Smooth muscle cell (in vitro differentiated cells): ENCODE measurements around the gene TRIP13. TPM values are rescaled to one million over a fixed set of nuclear protein-coding genes. Genes with fewer than 3 reads are reported as not detected.
"Not testable (repeated sequence)": the region's sequence is repeated elsewhere in the genome, so short reads cannot be mapped to it uniquely, and the experiment has no call there.

Experiments used
- DNase-seq: peaks from one replicate; lab custom pipeline; 2025; ENCODE audit not compliant: unreplicated experiment; lab: John Stamatoyannopoulos, UW
- H2AFZ ChIP-seq: fragments of 200-600 bp; sonication (generic); 2 replicates; pipeline ENCODE4 v1.6.0; 2016; ENCODE audit warnings: antibody characterized with exemption, low read depth, mild to moderate bottlenecking
- H3F3A ChIP-seq: fragments of 200-600 bp; sonication (generic); 2 replicates; pipeline ENCODE4 v1.6.0; 2017; ENCODE audit warnings: antibody characterized with exemption, low read depth
- H3K27ac ChIP-seq: fragments of 200-600 bp; sonication (generic); 2 replicates; pipeline ENCODE4 v1.5.1; 2016; ENCODE audit warnings: low read depth, mild to moderate bottlenecking
- H3K27me3 ChIP-seq: fragments of 200-600 bp; sonication (generic); 2 replicates; pipeline ENCODE4 v1.6.1; 2016; ENCODE audit warnings: low read depth, mild to moderate bottlenecking
- H3K36me3 ChIP-seq: fragments of 200-600 bp; sonication (generic); 2 replicates; pipeline ENCODE4 v1.5.1; 2016; ENCODE audit warnings: low read depth
- H3K4me1 ChIP-seq: fragments of 200-600 bp; sonication (generic); 2 replicates; pipeline ENCODE4 v1.5.1; 2016; ENCODE audit warnings: low read depth
- H3K4me2 ChIP-seq: fragments of 200-600 bp; sonication (generic); 2 replicates; pipeline ENCODE4 v1.6.0; 2016; ENCODE audit warnings: mild to moderate bottlenecking
- H3K4me3 ChIP-seq: fragments of 200-600 bp; sonication (generic); 2 replicates; pipeline ENCODE4 v1.5.1; 2016; ENCODE audit warnings: mild to moderate bottlenecking
- H3K79me2 ChIP-seq: fragments of 200-600 bp; sonication (generic); 2 replicates; pipeline ENCODE4 v1.6.0; 2016; ENCODE audit warnings: low read depth, mild to moderate bottlenecking
- H3K9ac ChIP-seq: fragments of 200-600 bp; sonication (generic); 2 replicates; pipeline ENCODE4 v1.6.0; 2016; ENCODE audit warnings: low read depth
- H3K9me3 ChIP-seq: fragments of 200-600 bp; sonication (generic); replicated peaks from 2 replicates; pipeline ENCODE4 v1.5.1; 2016; ENCODE audit warnings: low read depth
- H4K20me1 ChIP-seq: fragments of 200-600 bp; sonication (generic); 2 replicates; pipeline ENCODE4 v1.6.0; 2016; ENCODE audit warnings: low read depth
- CTCF ChIP-seq: fragments of 200-600 bp; sonication (generic); IDR thresholded peaks from 2 replicates; pipeline ENCODE4 v1.5.1; 2017; ENCODE audit warnings: borderline replicate concordance, mild to moderate bottlenecking, antibody characterized with exemption; ENCODE audit not compliant: insufficient read depth, poor library complexity, severe bottlenecking
- WGBS: methylation state at CpG from one replicate; pipeline ENCODE4 v1.1.7; 2016; ENCODE audit warnings: low lambda C conversion rate; 5-methylcytosine and 5-hydroxymethylcytosine counted together
- polyA plus RNA-seq: library from polyadenylated mRNA; unstranded; fragments of >200 nt; fragmentation: Nextera tagmentation; extraction: Ambion mirVana; gene quantifications from 2 replicates; pipeline ENCODE4 v1.2.1, GENCODE V29; 2016
- total RNA-seq: library from RNA; depleted of rRNA; stranded (reverse); fragments of >200 nt; gene quantifications from 2 replicates; pipeline ENCODE4 v1.2.3, GENCODE V29; 2014

The TRIP13 gene
- total and polyA plus RNA-seq, 2 experiments from 2014 or later = 8.4 to 12.0 TPM

DNA sequence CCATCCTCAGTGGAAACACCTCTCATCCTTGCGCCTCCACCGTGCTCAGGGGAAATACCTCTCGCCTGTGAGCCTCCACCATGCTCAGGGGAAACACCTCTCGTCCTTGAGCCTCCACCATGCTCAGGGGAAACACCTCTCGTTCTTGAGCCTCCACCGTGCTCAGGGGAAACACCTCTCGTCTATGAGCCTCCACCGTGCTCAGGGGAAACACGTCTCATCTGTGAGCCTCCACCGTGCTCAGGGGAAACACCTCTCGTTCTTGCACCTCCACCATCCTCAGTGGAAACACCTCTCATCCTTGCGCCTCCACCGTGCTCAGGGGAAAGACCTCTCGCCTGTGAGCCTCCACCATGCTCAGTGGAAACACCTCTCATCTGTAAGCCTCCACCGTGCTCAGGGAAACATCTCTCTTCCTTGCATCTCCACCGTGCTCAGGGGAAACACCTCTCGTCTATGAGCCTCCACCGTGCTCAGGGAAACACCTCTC lies 46.0 kb upstream of the TRIP13 start:
- not testable (repeated sequence) for H3K4me2 ChIP-seq, H3K79me2 ChIP-seq, DNase-seq, H3K4me1 ChIP-seq, H3F3A ChIP-seq, H2AFZ ChIP-seq, H4K20me1 ChIP-seq, H3K9me3 ChIP-seq, H3K9ac ChIP-seq, H3K27me3 ChIP-seq, H3K27ac ChIP-seq, H3K4me3 ChIP-seq, H3K36me3 ChIP-seq
- WGBS = 91% methylated on average over 18 of the region's 18 CpGs

- WGBS = 93% methylated on average over 12 of the region's 18 CpGs
- not testable (repeated sequence) for H3K9me3 ChIP-seq, H3K27ac ChIP-seq, H3F3A ChIP-seq, H3K36me3 ChIP-seq, H2AFZ ChIP-seq, H3K4me1 ChIP-seq, H3K79me2 ChIP-seq, H3K4me3 ChIP-seq, DNase-seq, H3K4me2 ChIP-seq, H3K9ac ChIP-seq, H3K27me3 ChIP-seq, H4K20me1 ChIP-seq
Measured at GRCh38 chr5:847212-847611, 45.5 kb upstream of the TRIP13 start.

DNA sequence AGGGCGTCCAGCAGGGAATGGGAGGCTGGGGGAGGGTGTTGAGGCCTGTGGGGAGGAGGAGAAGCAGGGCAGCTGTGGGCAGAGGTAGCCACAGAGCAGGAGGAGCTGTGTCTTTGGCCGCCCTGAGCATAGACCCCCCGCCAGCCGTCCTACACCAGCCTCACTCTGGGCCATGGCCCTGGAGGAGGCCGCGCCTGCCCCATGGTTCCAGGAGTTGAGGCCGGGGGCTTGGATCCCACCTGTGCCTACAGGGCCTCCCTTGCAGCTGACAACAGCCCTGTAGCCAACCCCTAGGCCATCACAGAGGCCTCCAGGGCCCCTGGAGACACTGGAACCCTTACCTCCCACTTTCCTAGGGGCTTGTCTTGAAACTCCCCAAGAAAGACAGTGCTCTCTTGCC lies 44.9 kb upstream of the TRIP13 start:
- not testable (repeated sequence) for H3K27ac ChIP-seq, H4K20me1 ChIP-seq, H3K4me2 ChIP-seq, H3F3A ChIP-seq, H3K9me3 ChIP-seq, H3K27me3 ChIP-seq, H3K4me3 ChIP-seq, DNase-seq, H2AFZ ChIP-seq, H3K36me3 ChIP-seq, H3K79me2 ChIP-seq, H3K4me1 ChIP-seq, H3K9ac ChIP-seq
- WGBS = 95% methylated on average over 5 of the region's 7 CpGs

DNA sequence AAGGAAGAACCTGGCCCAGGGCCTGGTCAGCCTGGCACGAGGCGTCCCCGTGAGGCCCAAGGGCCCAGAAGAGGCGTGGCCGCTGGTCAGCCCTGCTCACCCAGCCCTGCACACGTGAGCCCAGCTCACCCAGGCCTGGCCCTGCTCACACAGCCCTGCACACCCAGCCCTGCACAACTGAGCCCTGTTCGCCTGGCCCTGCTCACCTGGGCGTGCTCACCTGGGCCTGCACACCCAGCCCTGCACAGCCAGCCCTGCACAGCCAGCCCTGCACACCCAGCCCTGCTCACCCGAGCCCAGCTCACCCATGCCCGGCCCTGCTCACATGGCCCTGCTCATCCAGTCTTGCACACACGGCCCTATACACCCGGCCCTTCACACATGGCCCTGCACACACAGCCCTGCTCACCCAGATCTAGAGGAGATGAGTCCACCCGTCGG lies 44.0 kb upstream of the TRIP13 start:
- Histone ChIP-seq H3F3A (no peaks in the 10 kb centered on the region), H3K36me3 (no peaks in the 10 kb centered on the region), H3K9me3 (no peaks in the 10 kb centered on the region), H3K4me2 (no peak overlapping the region), H4K20me1 (no peaks in the 10 kb centered on the region), H3K27ac (no peak overlapping the region), H3K79me2 (no peaks in the 10 kb centered on the region), H3K4me3 (no peak overlapping the region), H3K27me3 (no peaks in the 10 kb centered on the region), H2AFZ (no peak overlapping the region), H3K4me1 (peaks cover 7% of the 10 kb centered on the region), H3K9ac (no peak overlapping the region)
- TF ChIP-seq CTCF = no peak
- WGBS = 98% methylated on average over 14 of the region's 14 CpGs
- no peak for DNase-seq

DNA sequence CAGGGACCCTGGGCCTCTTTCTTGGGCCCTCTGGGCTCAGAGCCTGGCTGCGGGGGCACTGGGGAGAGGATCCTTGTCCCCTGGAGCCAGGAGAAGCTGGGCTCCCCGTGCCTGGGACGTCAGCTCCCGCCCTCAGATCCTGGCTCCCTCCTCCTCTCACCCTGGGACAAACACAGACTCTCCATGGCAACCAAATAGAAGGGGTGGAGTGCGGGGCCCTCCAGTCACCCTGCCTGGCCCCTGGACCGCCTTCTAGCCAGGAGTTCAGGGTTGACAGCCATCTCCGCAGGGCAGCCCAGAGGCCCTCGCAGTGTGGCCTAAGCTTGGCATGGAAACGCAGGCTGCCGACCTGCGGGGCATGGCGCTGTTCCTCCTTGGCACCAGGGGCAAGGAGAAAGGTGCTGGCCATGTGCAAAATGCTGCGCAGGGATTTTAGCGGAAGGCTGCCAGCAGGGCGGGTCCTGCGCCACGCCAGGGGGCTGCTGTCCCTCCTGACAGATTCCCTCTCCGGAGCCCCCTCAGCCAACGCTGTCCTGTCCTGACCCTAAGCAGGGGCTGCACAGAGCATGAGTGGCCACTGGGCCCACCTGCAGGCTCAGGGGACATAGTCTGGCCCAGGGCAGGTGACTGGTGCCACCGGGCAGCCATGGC lies 42.9 kb upstream of the TRIP13 start:
- no peaks in the 10 kb centered on the region for H3K27me3 ChIP-seq
- H3K27ac ChIP-seq = no peak overlapping the region
- H3K9me3 ChIP-seq = no peaks in the 10 kb centered on the region
- no peak overlapping the region for H3K9ac ChIP-seq
- TF ChIP-seq CTCF = no peak
- H3K4me3 ChIP-seq = no peak overlapping the region
- peaks cover 6% of the 10 kb centered on the region for H3K4me1 ChIP-seq
- H2AFZ ChIP-seq = no peak overlapping the region
- DNase-seq = no peak
- no peak overlapping the region for H3K4me2 ChIP-seq
- H3K36me3 ChIP-seq = no peaks in the 10 kb centered on the region
- no peaks in the 10 kb centered on the region for H3K79me2 ChIP-seq
- 89% methylated on average over 20 of the region's 20 CpGs for WGBS
- no peaks in the 10 kb centered on the region for H4K20me1 ChIP-seq
- no peaks in the 10 kb centered on the region for H3F3A ChIP-seq
